Activated CD8-positive, alpha-beta memory T cell treated with anti-CD3 and anti-CD28 coated beads, Interleukin-2, amount 50 U/mL, for 24 hours (primary cell): ENCODE data around the gene BPIFB2.

ENCODE experiments used
- DNase-seq: peaks from one replicate; pipeline ENCODE4 v3.0.0-alpha.2; 2020; ENCODE audit errors: extremely low read depth

BPIFB2 gene

GRCh38 chr20:32984631-32985354 is 22.7 kb upstream of the BPIFB2 start:
- no peak for DNase-seq

GRCh38 chr20:32985596-32985995 is 21.9 kb upstream of the BPIFB2 start:
- no peak for DNase-seq

GRCh38 chr20:32986331-32986966 is 21.1 kb upstream of the BPIFB2 start:
- DNase-seq = no peak

GRCh38 chr20:32987044-32987825 is 20.3 kb upstream of the BPIFB2 start:
- no peak for DNase-seq

- DNase-seq = no peak
Observed at GRCh38 chr20:32988008-32988407, 19.5 kb upstream of the BPIFB2 start.

GRCh38 chr20:32989507-32990283 is 17.8 kb upstream of the BPIFB2 start:
- no peak for DNase-seq

- no peak for DNase-seq
Observed at GRCh38 chr20:32990426-32990825, 17.1 kb upstream of the BPIFB2 start.

- no peak for DNase-seq
Observed at GRCh38 chr20:32991383-32991782, 16.1 kb upstream of the BPIFB2 start.

GRCh38 chr20:32991792-32992641 is 15.5 kb upstream of the BPIFB2 start:
- no peak for DNase-seq

GRCh38 chr20:32993496-32994050 is 13.9 kb upstream of the BPIFB2 start:
- DNase-seq = no peak

GRCh38 chr20:32995802-32996201 is 11.7 kb upstream of the BPIFB2 start:
- no peak for DNase-seq

- DNase-seq = no peak
Observed at GRCh38 chr20:32997431-32997830, 10.1 kb upstream of the BPIFB2 start.

GRCh38 chr20:32999603-33000250 is 7.8 kb upstream of the BPIFB2 start:
- no peak for DNase-seq

- DNase-seq = no peak
Observed at GRCh38 chr20:33000802-33001466, 6.6 kb upstream of the BPIFB2 start.

- no peak for DNase-seq
Observed at GRCh38 chr20:33002087-33002808, 5.3 kb upstream of the BPIFB2 start.

- no peak for DNase-seq
Observed at GRCh38 chr20:33004141-33004751, 3.3 kb upstream of the BPIFB2 start, which contains the start of gene SUN5. TSS of gene SUN5 (minus strand) at chr20:33004433. CDS start at chr20:33004340, 93 bp downstream.

- DNase-seq = no peak
Observed at GRCh38 chr20:33005132-33005566, 2.4 kb upstream of the BPIFB2 start.
